ENCODE results near the gene USP7. TPM values are rescaled to one million over a fixed set of nuclear protein-coding genes. Genes with fewer than 3 reads are reported as not detected.

Gene USP7
- total and polyA plus RNA-seq, 2 experiments from 2014 or later, result 38.0 to 40.8 TPM

DNA sequence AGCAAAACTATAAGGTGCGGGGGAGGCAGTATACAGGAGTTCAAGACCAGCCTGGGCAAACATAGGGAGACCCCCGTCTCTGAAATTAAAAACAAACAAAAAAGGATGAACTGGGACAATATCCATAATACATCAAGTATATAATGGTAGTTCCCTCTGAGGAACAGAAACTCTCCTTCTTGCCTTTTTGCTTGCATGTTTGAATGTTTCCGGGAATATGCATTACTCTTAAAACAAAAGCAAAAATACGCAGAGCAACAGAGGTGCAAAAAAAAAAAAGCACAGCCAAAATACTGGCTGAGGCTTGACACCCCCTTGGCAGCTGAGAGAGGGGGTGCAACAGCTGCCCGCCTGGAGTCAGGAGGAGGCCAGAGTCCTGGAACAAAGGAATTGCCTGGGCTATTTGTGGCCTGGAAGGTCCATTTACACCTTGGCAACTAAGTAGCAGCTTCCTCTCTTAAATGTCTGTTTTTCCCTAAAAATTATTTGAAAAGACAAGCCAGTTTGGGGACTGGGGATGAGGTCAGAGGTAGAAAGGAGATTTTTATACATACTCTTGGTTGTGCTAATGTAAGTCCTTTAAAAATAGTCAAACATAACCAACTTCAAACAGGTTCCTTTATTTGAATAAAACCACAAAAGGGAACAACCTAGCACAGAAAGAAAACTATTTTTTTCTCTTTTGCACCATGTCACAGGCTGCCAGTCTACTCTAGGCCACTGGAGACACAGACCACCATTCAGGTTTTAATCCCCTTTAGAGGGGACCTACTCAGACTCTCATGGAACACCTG is 19.5 kb downstream of the USP7 start:
- H3K4me1 ChIP-seq (ENCODE audit: insufficient read depth), result peaks cover 6% of the 10 kb centered on the region
- TF ChIP-seq EZH2 (IDR thresholded peaks at IDR 0.05; ENCODE audit: borderline replicate concordance) (no peak), EZH2phosphoT487 (IDR thresholded peaks at IDR 0.05; ENCODE audit: low read depth, severe bottlenecking, unreplicated experiment) (no peak), CTCF (IDR thresholded peaks at IDR 0.05; ENCODE audit: poor library complexity) (no peak)
- no peak overlapping the region for H3K4me3 ChIP-seq
- DNase-seq (ENCODE audit: low spot score), result no peak
- no peaks in the 10 kb centered on the region for H3K27me3 ChIP-seq
- 88% methylated on average over 5 of the region's 5 CpGs for WGBS (ENCODE audit: low lambda C conversion rate, missing lambda C conversion rate)
- H3K9me2 ChIP-seq (replicated peaks; ENCODE audit: insufficient read depth), result no peaks in the 10 kb centered on the region
- no peak overlapping the region for H3K4me2 ChIP-seq
- H3K9me3 ChIP-seq (ENCODE audit: low read depth), result no peaks in the 10 kb centered on the region
- H3K36me3 ChIP-seq (replicated peaks; ENCODE audit: insufficient read depth, low read depth), result no peaks in the 10 kb centered on the region
- peaks cover 98% of the 10 kb centered on the region for H3K79me2 ChIP-seq
- peaks cover 100% of the 10 kb centered on the region for H4K20me1 ChIP-seq (ENCODE audit: insufficient read depth, poor library complexity, severe bottlenecking)
- no peak overlapping the region for H3K27ac ChIP-seq
- no peak overlapping the region for H2AFZ ChIP-seq

- 80% methylated on average over 14 of the region's 14 CpGs for WGBS (ENCODE audit: low lambda C conversion rate, missing lambda C conversion rate)
- peaks cover 100% of the 10 kb centered on the region for H4K20me1 ChIP-seq (ENCODE audit: insufficient read depth, poor library complexity, severe bottlenecking)
These were observed 20.5 kb downstream of the USP7 start for GRCh38 chr16:8943001-8943763.

GRCh38 chr16:8941718-8942344 is 21.9 kb downstream of the USP7 start:
- peaks cover 100% of the 10 kb centered on the region for H4K20me1 ChIP-seq (ENCODE audit: insufficient read depth, poor library complexity, severe bottlenecking)
- H3K9me3 ChIP-seq (ENCODE audit: low read depth), result no peaks in the 10 kb centered on the region
- H3K27ac ChIP-seq, result no peak overlapping the region

More at GRCh38 chr16:8943001-8943763, 20.5 kb downstream of the USP7 start:
- Histone ChIP-seq H2AFZ (no peak overlapping the region), H3K4me2 (no peak overlapping the region), H3K9me3 (ENCODE audit: low read depth) (no peaks in the 10 kb centered on the region), H3K4me1 (ENCODE audit: insufficient read depth) (peaks cover 6% of the 10 kb centered on the region), H3K9me2 (replicated peaks; ENCODE audit: insufficient read depth) (no peaks in the 10 kb centered on the region), H3K4me3 (no peak overlapping the region), H3K79me2 (peaks cover 98% of the 10 kb centered on the region), H3K27me3 (no peaks in the 10 kb centered on the region), H3K36me3 (replicated peaks; ENCODE audit: insufficient read depth, low read depth) (no peaks in the 10 kb centered on the region), H3K27ac (no peak overlapping the region)
- TF ChIP-seq EZH2phosphoT487 (IDR thresholded peaks at IDR 0.05; ENCODE audit: low read depth, severe bottlenecking, unreplicated experiment) (no peak), CTCF (IDR thresholded peaks at IDR 0.05; ENCODE audit: poor library complexity) (no peak), EZH2 (IDR thresholded peaks at IDR 0.05; ENCODE audit: borderline replicate concordance) (no peak)
- no peak for DNase-seq (ENCODE audit: low spot score)

More at GRCh38 chr16:8941718-8942344, 21.9 kb downstream of the USP7 start:
- Histone ChIP-seq H3K9me2 (replicated peaks; ENCODE audit: insufficient read depth) (no peaks in the 10 kb centered on the region), H3K4me1 (ENCODE audit: insufficient read depth) (peaks cover 6% of the 10 kb centered on the region), H3K4me2 (no peak overlapping the region), H3K4me3 (no peak overlapping the region), H3K27me3 (no peaks in the 10 kb centered on the region), H3K36me3 (replicated peaks; ENCODE audit: insufficient read depth, low read depth) (no peaks in the 10 kb centered on the region), H2AFZ (no peak overlapping the region), H3K79me2 (peaks cover 98% of the 10 kb centered on the region)
- no peak for DNase-seq (ENCODE audit: low spot score)
- no peak for TF ChIP-seq EZH2phosphoT487 (IDR thresholded peaks at IDR 0.05; ENCODE audit: low read depth, severe bottlenecking, unreplicated experiment)
- 91% methylated on average over 11 of the region's 11 CpGs for WGBS (ENCODE audit: low lambda C conversion rate, missing lambda C conversion rate)

All from hepatocyte (in vitro differentiated cells).